GM19452 (cell line): ENCODE measurements around the gene TANC1.

Experiments
- ATAC-seq: cut with Tn5 transposase; IDR thresholded peaks from one replicate; pipeline ENCODE4 v1.9.1; 2021; ENCODE audit not compliant: unreplicated experiment

The TANC1 gene

GRCh38 chr2:159243529-159243928 lies 275.1 kb downstream of the TANC1 start:
- ATAC-seq = no peak

GRCh38 chr2:159246325-159246988 lies 278.0 kb downstream of the TANC1 start:
- ATAC-seq = no peak

- no peak for ATAC-seq
Observed at GRCh38 chr2:159249990-159250715, 281.7 kb downstream of the TANC1 start.

- no peak for ATAC-seq
Observed at GRCh38 chr2:159251296-159252173, 283.1 kb downstream of the TANC1 start.

- ATAC-seq = no peak
Observed at GRCh38 chr2:159252905-159253304, 284.5 kb downstream of the TANC1 start.

- no peak for ATAC-seq
Observed at GRCh38 chr2:159256159-159256558, 287.7 kb downstream of the TANC1 start.

GRCh38 chr2:159262226-159262625 lies 293.8 kb downstream of the TANC1 start:
- no peak for ATAC-seq

- no peak for ATAC-seq
Observed at GRCh38 chr2:159262904-159263303, 294.5 kb downstream of the TANC1 start.

GRCh38 chr2:159265171-159265576 lies 296.7 kb downstream of the TANC1 start:
- no peak for ATAC-seq

GRCh38 chr2:159266554-159266953 lies 298.1 kb downstream of the TANC1 start:
- no peak for ATAC-seq

GRCh38 chr2:159267921-159268320 lies 299.5 kb downstream of the TANC1 start:
- ATAC-seq = no peak

GRCh38 chr2:159270744-159271379 lies 302.4 kb downstream of the TANC1 start:
- no peak for ATAC-seq

GRCh38 chr2:159272156-159272555 lies 303.7 kb downstream of the TANC1 start:
- ATAC-seq = no peak

GRCh38 chr2:159275111-159275510 lies 306.7 kb downstream of the TANC1 start:
- ATAC-seq = no peak

- ATAC-seq = no peak
Observed at GRCh38 chr2:159279700-159280099, 311.3 kb downstream of the TANC1 start.

GRCh38 chr2:159281002-159281401 lies 312.6 kb downstream of the TANC1 start:
- ATAC-seq = no peak
